ENCODE data around the gene CTIF.
"Not testable (repeated sequence)": the region's sequence is repeated elsewhere in the genome, so short reads cannot be mapped to it uniquely, and the experiment has no call there.

The CTIF gene

GRCh38 chr18:48869591-48869990 lies 330.8 kb downstream of the CTIF start:
- Histone ChIP-seq H3K36me3 (ENCODE audit: low read depth) (no peaks in the 10 kb centered on the region), H3K9me3 (ENCODE audit: severe bottlenecking) (no peaks in the 10 kb centered on the region), H3K27ac (ENCODE audit: poor library complexity, severe bottlenecking) (no peak overlapping the region), H3K4me1 (ENCODE audit: insufficient read depth, poor library complexity, severe bottlenecking) (peaks cover 14% of the 10 kb centered on the region), H3K4me3 (ENCODE audit: severe bottlenecking) (no peak overlapping the region), H3K27me3 (ENCODE audit: insufficient read depth, poor library complexity, severe bottlenecking) (no peaks in the 10 kb centered on the region)
- ATAC-seq (ENCODE audit: low read depth) = no peak
- DNase-seq (ENCODE audit: low spot score) = no peak
- TF ChIP-seq CTCF (IDR thresholded peaks at IDR 0.05; ENCODE audit: poor library complexity, severe bottlenecking) = no peak

DNA sequence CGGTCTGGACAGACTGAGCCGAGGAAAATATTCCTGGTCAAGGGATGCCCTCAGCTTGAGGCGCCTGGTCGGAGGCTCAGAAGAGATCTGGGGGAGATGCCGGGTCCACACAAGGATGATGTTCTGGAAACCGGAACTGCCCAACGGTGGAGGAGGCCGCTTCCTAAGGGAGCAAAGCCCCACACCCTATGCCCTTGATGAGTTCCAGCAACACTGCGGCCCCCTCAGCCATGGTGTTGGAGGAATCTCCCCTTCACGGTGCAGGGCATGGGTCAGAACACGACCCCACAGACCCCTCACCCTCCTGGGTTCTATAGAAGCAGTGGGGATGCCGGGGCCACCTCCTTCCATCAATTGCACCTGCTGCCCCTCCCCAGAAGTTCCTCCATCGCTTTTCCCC lies 332.1 kb downstream of the CTIF start:
- peaks cover 14% of the 10 kb centered on the region for H3K4me1 ChIP-seq (ENCODE audit: insufficient read depth, poor library complexity, severe bottlenecking)
- ATAC-seq (ENCODE audit: low read depth); H3K36me3 ChIP-seq (ENCODE audit: low read depth); H3K27ac ChIP-seq (ENCODE audit: poor library complexity, severe bottlenecking); H3K4me3 ChIP-seq (ENCODE audit: severe bottlenecking); H3K9me3 ChIP-seq (ENCODE audit: severe bottlenecking); DNase-seq (ENCODE audit: low spot score); H3K27me3 ChIP-seq (ENCODE audit: insufficient read depth, poor library complexity, severe bottlenecking): not testable (repeated sequence)

DNA sequence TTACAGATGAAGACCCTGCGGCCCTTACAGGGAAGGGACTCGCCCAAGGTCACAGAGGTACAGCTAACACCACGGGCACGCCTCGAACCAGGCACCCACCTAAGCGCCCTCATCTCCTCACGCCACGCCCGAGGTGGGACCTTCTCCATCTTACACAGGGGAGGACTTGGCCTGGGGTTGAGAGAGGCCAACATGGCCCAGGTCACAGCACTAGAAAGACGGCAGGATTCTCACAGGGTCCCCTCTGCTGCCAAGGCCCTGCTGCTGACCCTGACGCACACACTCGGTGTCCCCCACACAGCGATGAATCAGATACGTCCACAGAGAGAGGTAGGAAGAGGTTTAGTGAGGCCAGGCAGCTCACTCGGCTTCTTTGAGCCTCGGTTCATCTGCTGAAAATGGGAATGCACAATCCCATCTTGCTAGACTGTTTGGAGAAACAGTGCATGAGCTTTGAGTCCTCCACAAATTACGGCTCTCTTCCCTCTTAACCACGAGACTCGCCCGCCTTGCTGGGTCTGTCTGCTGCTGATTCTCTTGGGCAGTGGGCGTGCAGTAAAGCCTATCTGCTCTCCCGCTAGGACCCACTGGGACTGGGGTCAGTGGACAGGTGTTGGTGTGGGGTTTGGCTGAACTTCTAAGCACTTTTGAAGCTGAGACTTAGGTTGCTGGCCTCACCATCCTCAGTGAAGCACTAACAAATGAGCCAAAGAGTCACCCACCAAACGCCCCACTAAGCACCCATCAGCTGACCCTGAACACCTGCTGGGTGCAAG lies 332.7 kb downstream of the CTIF start:
- ATAC-seq (ENCODE audit: low read depth) (no peak), DNase-seq (ENCODE audit: low spot score) (no peak)
- Histone ChIP-seq H3K4me3 (ENCODE audit: severe bottlenecking) (no peak overlapping the region), H3K27me3 (ENCODE audit: insufficient read depth, poor library complexity, severe bottlenecking) (no peaks in the 10 kb centered on the region), H3K27ac (ENCODE audit: poor library complexity, severe bottlenecking) (no peak overlapping the region), H3K9me3 (ENCODE audit: severe bottlenecking) (no peaks in the 10 kb centered on the region), H3K36me3 (ENCODE audit: low read depth) (no peaks in the 10 kb centered on the region), H3K4me1 (ENCODE audit: insufficient read depth, poor library complexity, severe bottlenecking) (peaks cover 14% of the 10 kb centered on the region)
- TF ChIP-seq CTCF (IDR thresholded peaks at IDR 0.05; ENCODE audit: poor library complexity, severe bottlenecking) = no peak

DNA sequence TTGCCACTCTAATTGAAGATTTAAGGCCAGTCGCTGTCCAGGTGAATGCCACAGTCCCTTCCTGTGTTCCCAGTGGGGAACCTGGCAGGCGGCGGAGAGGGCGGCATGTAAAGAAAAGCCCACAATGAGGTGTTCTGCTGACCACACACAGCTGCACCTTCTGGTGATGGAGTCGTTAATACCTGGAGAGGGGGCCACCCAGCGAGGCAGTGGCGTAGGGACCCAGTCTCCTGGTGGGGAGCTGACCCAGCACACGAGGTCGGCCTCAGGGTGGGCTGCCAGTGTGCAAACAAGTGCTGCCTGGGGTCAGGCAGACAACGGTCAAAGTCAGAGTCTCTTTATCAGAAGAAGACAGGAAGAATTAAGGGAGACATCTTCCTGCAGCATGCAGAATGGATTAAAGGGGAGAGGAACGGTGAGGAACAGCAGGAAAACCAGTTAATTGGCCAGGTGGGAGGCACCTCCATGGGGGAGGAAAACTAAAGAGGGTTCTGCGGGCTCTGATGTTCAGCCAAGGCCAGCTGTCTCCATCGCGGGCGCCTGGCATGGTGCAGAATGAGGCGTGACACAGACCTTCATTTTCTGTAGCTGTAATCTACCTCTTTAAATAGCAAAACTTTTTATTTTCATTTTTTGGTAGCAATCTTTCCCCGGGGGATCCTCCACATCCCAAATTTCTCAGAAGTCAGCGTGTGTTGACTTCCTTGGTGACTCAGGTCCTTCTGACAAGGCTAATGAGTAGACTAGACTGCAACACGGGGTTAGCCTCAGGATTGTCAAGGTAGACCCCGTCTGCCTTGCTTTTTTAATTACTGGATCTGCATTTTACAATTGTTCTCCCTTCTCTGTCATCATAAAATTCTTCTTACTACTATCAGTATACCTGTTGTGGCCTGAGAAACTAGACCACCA lies 333.7 kb downstream of the CTIF start:
- Histone ChIP-seq H3K4me1 (ENCODE audit: insufficient read depth, poor library complexity, severe bottlenecking) (peaks cover 14% of the 10 kb centered on the region), H3K27ac (ENCODE audit: poor library complexity, severe bottlenecking) (peak overlapping the region; percentile 84), H3K4me3 (ENCODE audit: severe bottlenecking) (no peak overlapping the region), H3K36me3 (ENCODE audit: low read depth) (no peaks in the 10 kb centered on the region), H3K9me3 (ENCODE audit: severe bottlenecking) (no peaks in the 10 kb centered on the region), H3K27me3 (ENCODE audit: insufficient read depth, poor library complexity, severe bottlenecking) (no peaks in the 10 kb centered on the region)
- no peak for TF ChIP-seq CTCF (IDR thresholded peaks at IDR 0.05; ENCODE audit: poor library complexity, severe bottlenecking)
- ATAC-seq (ENCODE audit: low read depth) (peak; percentile 12; the same call in 1 of the 3 replicates), DNase-seq (ENCODE audit: low spot score) (no peak)

DNA sequence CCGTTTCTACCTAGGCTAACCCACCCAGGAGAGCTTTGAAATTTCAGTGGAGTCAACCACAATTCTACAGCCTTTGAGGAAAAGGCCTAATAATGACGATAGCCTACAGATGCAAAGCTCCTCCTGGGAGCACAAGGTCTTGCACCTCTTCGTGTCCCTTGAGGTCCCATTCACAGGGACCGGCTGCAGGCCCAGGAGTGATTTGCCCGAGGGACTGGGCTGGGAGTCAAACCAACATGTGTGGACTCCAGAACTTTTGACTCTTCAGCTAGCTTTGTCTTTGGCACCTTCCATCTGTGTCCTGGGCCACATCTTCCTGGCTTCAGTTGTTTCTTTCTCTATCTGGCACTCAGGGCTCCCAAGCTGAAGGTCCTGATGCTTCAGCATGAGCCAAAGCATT lies 335.4 kb downstream of the CTIF start:
- ATAC-seq (ENCODE audit: low read depth) (no peak), DNase-seq (ENCODE audit: low spot score) (peak; percentile 7)
- H3K36me3 ChIP-seq (ENCODE audit: low read depth) = no peaks in the 10 kb centered on the region
- peaks cover 14% of the 10 kb centered on the region for H3K4me1 ChIP-seq (ENCODE audit: insufficient read depth, poor library complexity, severe bottlenecking)
- peak overlapping the region; percentile 84 for H3K27ac ChIP-seq (ENCODE audit: poor library complexity, severe bottlenecking)
- TF ChIP-seq CTCF (IDR thresholded peaks at IDR 0.05; ENCODE audit: poor library complexity, severe bottlenecking) = no peak
- no peak overlapping the region for H3K4me3 ChIP-seq (ENCODE audit: severe bottlenecking)
- H3K9me3 ChIP-seq (ENCODE audit: severe bottlenecking) = no peaks in the 10 kb centered on the region
- no peaks in the 10 kb centered on the region for H3K27me3 ChIP-seq (ENCODE audit: insufficient read depth, poor library complexity, severe bottlenecking)
